SJSA1 (cell line): ENCODE data around the gene TMEM151A. TPM values are rescaled to one million over a fixed set of nuclear protein-coding genes. Genes with fewer than 3 reads are reported as not detected.

Experiments used
- DNase-seq, 2 experiments: peaks; one replicate each; pipeline ENCODE4 v3.0.0-alpha.2; 2015 to 2020; ENCODE audit warnings: low spot score in 2 of 2, low read depth in 1 of 2
- H3K27ac ChIP-seq: fragments of 250-450 bp; sonication (Bioruptor Pico); 2 replicates; pipeline ENCODE4 v1.5.1; 2020; ENCODE audit warnings: mild to moderate bottlenecking, moderate library complexity
- H3K27me3 ChIP-seq: fragments of 250-450 bp; sonication (Bioruptor Pico); replicated peaks from 2 replicates; pipeline ENCODE4 v1.5.1; 2020; ENCODE audit warnings: mild to moderate bottlenecking, moderate library complexity
- H3K36me3 ChIP-seq: fragments of 250-450 bp; sonication (Bioruptor Pico); 2 replicates; pipeline ENCODE4 v1.5.1; 2020; ENCODE audit warnings: mild to moderate bottlenecking
- H3K4me1 ChIP-seq: fragments of 250-450 bp; sonication (Bioruptor Pico); replicated peaks from 2 replicates; pipeline ENCODE4 v1.6.1; 2021; ENCODE audit warnings: mild to moderate bottlenecking
- H3K4me3 ChIP-seq: fragments of 250-450 bp; sonication (Bioruptor Pico); 2 replicates; pipeline ENCODE4 v1.5.1; 2020; ENCODE audit warnings: mild to moderate bottlenecking
- H3K9me3 ChIP-seq: fragments of 250-450 bp; sonication (Bioruptor Pico); replicated peaks from 2 replicates; pipeline ENCODE4 v1.5.1; 2020; ENCODE audit warnings: mild to moderate bottlenecking
- total RNA-seq: library from RNA; depleted of rRNA; stranded (reverse); fragments of >200 nt; shearing (Covaris generic); gene quantifications from 2 replicates; pipeline ENCODE4 v1.2.3, GENCODE V29; 2014

Gene TMEM151A
- total RNA-seq, 1 experiment from 2014 or later: 0.61 TPM

DNA sequence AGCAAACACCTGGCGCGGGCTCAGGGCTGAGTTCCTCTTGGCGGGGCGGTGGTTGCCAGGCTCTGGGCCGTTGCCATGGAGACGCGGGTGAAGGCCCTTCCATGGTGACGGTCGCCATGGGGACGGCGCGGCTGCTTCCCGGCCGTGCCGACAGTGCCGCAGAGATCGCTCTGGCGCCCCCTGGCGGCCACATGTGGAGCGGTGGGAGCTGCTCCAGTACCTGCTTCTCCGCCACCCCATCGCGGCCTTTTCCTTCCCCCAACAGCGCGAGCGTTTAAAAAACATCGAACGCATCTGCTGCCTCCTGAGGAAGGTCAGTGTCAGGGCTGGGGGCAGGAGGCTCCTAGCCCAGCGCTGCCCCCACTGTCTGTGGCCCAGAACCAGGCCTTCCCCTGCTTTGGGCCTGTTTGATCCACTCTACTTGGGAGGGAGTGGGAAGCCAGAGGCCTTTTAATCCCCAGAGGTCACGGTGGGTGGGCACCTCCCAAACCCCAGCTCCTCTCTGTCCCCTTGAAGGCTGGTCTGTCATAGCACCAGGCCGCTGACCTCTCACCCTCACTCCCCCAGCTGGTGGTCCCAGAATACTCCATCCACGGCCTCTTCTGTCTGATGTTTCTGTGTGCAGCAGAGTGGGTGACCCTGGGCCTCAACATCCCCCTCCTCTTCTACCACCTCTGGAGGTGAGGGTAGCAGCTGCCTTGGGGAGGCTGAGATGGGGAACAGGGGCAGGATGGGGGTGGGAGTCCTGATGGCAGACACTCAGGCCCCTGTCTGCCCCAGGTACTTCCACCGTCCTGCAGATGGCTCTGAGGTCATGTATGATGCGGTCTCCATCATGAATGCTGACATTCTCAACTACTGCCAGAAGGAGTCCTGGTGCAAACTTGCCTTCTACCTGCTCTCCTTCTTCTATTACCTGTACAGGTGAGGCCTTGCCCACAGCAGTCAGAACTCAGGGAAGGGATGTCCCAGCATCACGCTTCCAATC lies 8.9 kb upstream of the TMEM151A start:
- Histone ChIP-seq H3K36me3 (peaks cover 50% of the 10 kb centered on the region), H3K4me3 (no peak overlapping the region), H3K4me1 (peaks cover 27% of the 10 kb centered on the region), H3K9me3 (no peaks in the 10 kb centered on the region), H3K27ac (no peak overlapping the region), H3K27me3 (no peaks in the 10 kb centered on the region)
- peak; percentile 92 to 100 for DNase-seq

DNA sequence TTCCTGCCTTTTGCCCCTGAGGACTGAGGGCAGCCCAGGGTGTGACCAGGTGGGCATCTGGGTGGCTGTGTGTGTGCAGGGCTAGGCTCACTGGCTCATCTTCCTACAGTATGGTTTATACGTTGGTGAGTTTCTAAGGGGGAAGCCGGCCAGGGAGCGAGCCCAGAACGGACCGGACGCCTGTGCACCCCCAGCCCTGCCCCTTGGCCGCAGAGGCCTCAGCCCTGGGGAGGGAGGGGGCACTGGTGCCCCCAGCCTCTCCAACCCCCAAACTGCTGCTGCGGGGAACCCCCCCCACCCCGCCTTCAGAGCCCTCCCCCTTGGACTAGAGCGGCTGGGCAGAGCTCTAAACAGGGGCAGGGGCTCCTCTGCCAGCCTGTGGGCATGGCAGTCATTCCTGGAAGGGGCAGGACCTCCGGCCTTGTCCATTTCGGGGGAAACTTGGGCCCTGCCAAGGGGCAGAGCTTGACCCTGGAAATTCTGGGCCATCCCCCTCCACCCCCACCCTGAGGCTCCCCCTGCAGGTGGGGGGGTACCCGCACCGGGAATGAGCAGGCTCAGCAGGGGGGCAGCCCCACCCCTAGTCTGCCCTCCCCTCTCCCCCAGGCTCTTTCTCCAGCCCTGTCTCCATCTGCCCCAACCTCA lies 8.1 kb upstream of the TMEM151A start:
- no peak overlapping the region for H3K27ac ChIP-seq
- no peaks in the 10 kb centered on the region for H3K27me3 ChIP-seq
- peaks cover 29% of the 10 kb centered on the region for H3K4me1 ChIP-seq
- H3K9me3 ChIP-seq: no peaks in the 10 kb centered on the region
- H3K36me3 ChIP-seq: peaks cover 56% of the 10 kb centered on the region
- DNase-seq: no peak
- no peak overlapping the region for H3K4me3 ChIP-seq

DNA sequence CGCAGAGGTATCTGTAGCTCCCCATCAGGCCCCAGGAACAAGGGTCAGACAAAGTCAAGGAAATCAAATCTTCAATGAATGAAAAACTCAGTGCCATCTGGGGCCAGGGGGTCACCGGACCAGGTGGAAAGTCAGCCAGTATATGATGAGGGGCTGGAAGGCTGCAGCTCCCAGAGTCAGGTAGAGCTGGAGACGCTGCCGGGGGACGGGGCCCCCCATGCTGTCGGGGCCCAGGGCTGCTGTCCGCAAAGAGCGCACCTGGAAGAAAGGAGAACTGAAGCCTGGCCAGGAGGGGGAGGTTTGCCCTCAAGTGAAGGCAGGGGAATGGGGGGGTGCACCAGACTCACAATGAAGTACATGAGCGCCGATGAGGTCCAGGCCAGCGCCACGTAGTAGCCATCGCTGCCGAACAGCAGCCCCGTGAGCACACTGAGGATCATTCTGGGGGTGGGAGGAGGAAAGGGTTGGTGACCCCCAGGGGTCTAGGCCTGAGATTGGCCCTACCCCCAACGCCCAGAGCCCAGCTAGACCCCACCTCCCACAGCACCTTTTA lies 7.1 kb upstream of the TMEM151A start:
- peaks cover 32% of the 10 kb centered on the region for H3K4me1 ChIP-seq
- no peaks in the 10 kb centered on the region for H3K9me3 ChIP-seq
- no peak for DNase-seq
- H3K4me3 ChIP-seq: no peak overlapping the region
- H3K36me3 ChIP-seq: peaks cover 59% of the 10 kb centered on the region
- no peak overlapping the region for H3K27ac ChIP-seq
- H3K27me3 ChIP-seq: no peaks in the 10 kb centered on the region

DNA sequence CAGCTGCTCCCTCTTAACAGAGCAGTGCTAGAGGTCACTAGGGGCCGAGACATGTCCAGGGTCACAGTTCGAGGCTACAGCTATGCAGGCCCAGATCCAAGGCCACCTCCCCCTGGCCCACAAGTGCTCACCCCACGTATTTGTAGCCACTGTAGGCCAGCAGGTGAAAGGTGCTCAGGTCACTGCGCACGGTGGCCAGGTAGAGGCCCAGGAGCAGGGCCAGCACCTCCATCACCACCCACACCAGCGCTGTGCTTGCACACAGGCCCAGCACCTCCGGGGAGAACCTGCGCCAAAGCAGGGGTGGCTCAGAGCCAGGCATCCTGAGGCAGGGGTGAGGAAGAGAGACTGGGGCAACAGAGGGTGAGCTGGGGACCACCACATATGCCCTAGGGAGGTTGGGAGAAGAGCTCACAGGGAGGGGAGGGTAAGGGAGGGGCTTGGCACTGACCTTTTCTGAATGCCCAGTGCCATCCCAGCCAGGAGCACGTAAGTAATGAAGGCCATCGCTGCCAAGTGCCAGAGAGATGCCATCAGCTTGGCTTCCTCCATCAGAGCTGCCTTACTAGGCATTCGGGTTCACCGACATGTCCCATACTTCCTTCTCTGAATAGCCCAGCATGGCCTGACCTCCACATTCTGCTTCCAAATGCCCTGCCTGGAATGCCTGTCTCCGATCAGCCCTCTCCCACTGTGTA lies 6.3 kb upstream of the TMEM151A start:
- H3K36me3 ChIP-seq: peaks cover 53% of the 10 kb centered on the region
- no peak overlapping the region for H3K27ac ChIP-seq
- peaks cover under 1% of the 10 kb centered on the region for H3K27me3 ChIP-seq
- H3K4me1 ChIP-seq: peaks cover 37% of the 10 kb centered on the region
- H3K9me3 ChIP-seq: no peaks in the 10 kb centered on the region
- H3K4me3 ChIP-seq: no peak overlapping the region
- DNase-seq: no peak

DNA sequence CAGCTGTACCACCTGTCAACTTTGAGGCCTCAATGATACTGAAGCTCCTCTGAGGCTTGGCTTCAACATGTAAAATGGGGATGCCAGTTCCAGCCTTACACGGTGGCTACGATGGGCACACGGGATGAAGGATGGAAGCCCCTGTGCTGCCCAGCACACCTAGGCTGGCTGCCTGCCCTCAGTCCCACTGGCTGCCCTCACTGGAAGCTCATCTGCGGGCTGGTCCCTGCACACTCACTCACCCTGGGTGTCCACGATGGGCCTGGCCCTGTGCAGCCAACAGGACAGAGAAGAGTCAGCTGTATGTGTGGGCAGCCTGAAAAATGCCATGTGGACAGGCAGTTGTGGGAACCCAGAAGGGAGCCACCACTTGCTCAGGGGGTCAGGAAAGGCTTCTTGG lies 5.0 kb upstream of the TMEM151A start:
- no peak overlapping the region for H3K4me3 ChIP-seq
- no peak overlapping the region for H3K27ac ChIP-seq
- 0 out of 2 replicates have a peak, but pooled peaks cover 2% of the 10 kb centered on the region for H3K9me3 ChIP-seq
- DNase-seq: no peak
- H3K4me1 ChIP-seq: peaks cover 26% of the 10 kb centered on the region
- peaks cover 12% of the 10 kb centered on the region for H3K27me3 ChIP-seq
- peaks cover 53% of the 10 kb centered on the region for H3K36me3 ChIP-seq

DNA sequence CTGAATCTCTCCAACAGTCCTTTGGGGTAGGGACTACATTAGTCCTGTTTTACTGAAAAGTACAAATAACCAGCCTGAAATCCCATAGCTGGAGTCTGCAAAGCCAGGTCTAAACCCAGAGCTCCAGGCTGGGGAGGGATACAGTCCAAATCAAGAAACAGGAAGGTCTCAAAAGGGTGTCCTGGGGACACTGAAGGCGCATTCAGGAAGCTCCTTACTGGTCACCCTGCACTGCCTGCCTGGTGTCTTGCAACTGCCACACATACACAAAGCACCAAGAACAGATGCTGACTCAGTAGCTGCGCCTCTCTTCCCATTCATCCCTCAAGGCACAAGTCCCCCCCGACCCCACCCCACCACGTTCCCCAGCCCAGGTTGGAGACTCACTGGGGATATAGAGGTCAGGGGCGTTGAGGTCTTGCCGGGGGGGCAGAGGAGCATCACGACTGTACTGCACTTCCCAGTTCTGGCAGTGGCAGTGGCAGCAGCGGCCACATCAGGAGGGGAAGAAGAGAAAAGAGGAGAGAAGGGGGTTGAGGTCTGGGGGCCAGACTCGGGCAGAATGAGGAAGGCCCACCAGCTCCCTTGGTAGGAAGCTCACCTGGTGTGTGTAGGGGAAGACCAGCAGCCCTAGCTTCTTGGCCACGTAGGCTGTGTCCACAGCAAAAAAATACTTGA lies 4.3 kb upstream of the TMEM151A start:
- Histone ChIP-seq H3K4me1 (peaks cover 33% of the 10 kb centered on the region), H3K27ac (no peak overlapping the region), H3K9me3 (0 out of 2 replicates have a peak, but pooled peaks cover 2% of the 10 kb centered on the region), H3K36me3 (peaks cover 53% of the 10 kb centered on the region), H3K27me3 (peaks cover 19% of the 10 kb centered on the region), H3K4me3 (peak overlapping the region; percentile 77; the same call in 1 of the 2 replicates)
- DNase-seq: no peak

DNA sequence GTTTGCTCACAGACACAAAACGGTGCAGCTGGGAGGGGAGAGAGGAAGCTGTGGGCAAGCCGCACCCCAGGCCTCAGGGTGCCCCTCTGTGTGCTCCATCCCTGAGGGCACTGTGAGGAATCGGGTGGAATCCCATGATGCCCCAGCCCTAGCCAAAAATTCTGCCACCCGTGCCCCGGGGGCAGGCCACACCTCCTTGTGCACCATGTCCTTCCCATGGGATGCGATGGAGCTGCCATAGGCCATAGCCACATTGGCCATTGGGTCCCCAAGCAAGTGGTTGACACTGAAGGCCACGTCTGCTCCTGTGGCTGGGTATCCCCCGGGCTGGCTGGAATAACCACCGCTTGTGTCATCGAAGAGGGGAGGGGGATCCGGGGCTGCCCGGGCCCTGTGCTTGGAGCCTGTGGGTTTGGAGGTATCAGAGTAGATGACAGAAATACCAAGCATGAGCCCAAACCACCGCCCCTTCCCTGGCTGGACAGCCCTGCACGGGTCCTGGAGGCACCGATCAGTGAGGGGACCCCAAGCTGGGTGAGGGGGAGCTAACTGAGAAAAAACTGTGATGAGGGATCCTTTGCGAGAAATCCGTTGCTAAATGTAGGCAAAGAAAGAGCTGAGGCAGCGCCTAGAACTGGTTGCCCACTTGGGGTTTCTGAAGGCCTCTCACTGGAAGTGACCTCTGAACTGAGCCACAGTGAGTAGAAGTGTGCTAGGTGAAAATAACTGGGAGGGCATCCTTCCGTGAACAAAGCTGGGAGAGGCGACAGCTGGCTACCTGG lies 3.6 kb upstream of the TMEM151A start:
- Histone ChIP-seq H3K27me3 (peaks cover 26% of the 10 kb centered on the region), H3K4me3 (peak overlapping the region; percentile 77), H3K9me3 (0 out of 2 replicates have a peak, but pooled peaks cover 2% of the 10 kb centered on the region), H3K27ac (peak overlapping the region; percentile 76), H3K36me3 (peaks cover 47% of the 10 kb centered on the region), H3K4me1 (peaks cover 28% of the 10 kb centered on the region)
- DNase-seq: peak in 1 of 2 experiments; percentile 55

DNA sequence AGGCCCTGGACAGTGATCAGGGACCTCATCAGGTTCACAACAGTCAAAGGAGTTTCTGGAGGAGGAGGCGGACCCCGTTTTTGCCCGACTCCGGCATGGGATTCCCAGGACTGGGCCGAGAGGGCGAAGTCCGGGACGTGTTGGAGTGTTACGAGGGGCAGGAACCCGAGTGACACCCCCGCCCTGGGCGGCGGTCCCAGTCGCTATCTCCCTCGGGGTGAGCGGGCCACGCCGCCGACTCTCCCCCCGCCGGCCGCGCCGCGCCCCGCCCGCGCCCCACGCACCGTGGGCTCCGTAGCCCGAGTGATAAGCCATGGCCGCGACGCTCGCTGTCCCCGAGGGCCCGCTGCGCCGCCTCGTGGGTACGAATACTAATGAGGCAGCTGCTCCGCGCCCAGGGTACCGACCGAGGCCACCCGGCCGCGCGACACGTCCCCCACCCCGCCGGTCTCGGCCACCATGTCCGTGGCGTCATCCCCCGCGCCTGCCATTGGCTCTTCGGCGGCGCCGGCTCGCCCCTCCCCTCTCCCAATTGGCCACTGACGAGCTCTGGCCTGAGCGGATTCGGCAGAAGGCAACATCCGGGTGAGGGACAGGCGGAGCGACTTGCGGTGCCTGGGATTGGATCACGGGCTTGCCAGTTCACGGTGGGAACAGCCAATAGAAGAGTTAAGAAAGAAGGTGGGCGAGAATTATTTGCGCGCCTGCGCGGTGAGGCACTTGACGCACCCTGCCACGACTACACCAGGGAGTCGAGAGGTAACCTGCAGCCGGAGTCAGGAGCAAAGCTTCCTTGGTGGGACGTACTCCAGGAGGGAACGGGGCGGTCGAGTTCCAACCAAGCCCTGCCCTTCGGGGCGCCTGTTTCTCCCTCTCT lies 2.8 kb upstream of the TMEM151A start, which contains the start of gene YIF1A:
YIF1A (minus strand) TSS at position 473 of the 877 bp plus-strand sequence; CDS start at position 315, 158 bp downstream.
- peaks cover 43% of the 10 kb centered on the region for H3K36me3 ChIP-seq
- H3K27ac ChIP-seq: peak within 1 kb of the TSS; percentile 76
- H3K4me1 ChIP-seq: peaks cover 28% of the 10 kb centered on the region
- 0 out of 2 replicates have a peak, but pooled peaks cover 2% of the 10 kb centered on the region for H3K9me3 ChIP-seq
- DNase-seq: peak; percentile 100
- H3K4me3 ChIP-seq: peak within 1 kb of the TSS; percentile 77
- peaks cover 34% of the 10 kb centered on the region for H3K27me3 ChIP-seq

DNA sequence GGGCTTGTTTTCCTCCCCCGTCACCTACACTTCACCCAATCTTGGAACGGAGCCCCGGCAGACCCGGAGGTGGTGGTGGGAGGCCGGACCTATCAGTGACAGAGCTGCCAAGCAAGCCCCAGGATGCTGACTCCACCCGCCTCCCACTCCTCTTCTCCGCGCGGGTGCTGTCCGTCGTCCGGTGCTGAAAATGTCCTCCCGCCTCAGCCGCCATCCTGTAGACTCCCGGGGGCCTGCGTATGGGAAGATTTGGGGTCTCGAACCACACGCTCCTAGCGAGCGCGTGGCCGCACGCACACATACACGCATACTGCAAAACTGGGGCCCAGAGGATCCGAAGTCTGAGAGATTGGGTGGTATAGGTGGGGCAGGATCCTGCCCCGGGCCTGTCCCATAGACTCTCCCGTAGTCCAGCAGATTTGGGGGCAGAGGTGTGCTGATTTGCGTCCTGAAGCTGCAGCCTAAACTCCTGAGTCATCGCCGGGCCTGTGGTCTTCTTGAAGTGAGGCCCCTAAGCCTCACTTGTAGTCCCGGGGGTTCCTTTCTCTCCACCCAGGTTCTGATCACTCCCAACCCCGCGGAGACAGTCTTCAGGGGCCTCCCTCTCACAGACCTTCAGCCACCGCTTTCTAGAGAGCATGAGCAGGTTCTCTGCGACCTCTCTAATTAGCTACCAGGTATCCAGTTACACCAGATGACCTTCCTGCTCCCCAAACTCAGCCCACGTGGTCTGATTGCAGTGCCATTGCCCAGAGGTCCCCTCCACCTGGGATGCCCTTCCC lies 2.0 kb upstream of the TMEM151A start:
- Histone ChIP-seq H3K4me3 (peak overlapping the region; percentile 77), H3K27ac (peak overlapping the region; percentile 61), H3K36me3 (peaks cover 35% of the 10 kb centered on the region), H3K9me3 (0 out of 2 replicates have a peak, but pooled peaks cover 2% of the 10 kb centered on the region), H3K27me3 (peaks cover 37% of the 10 kb centered on the region), H3K4me1 (peaks cover 28% of the 10 kb centered on the region)
- DNase-seq: no peak

DNA sequence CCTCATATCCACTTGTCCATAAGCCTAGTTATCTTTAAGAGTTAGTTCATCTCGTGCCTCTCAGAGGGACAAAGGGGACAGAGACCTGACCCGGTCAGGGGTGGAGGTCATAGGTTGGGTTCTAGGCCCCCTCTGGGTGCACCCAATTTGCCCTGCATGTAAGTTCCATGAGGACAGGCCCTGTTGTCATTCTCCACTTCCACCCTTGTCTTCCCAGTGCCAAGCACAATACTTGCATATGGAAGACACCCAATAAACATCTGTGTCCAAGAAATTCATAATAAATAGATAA lies 1.4 kb upstream of the TMEM151A start:
- Histone ChIP-seq H3K4me3 (no peak overlapping the region), H3K27me3 (peaks cover 37% of the 10 kb centered on the region), H3K36me3 (peaks cover 30% of the 10 kb centered on the region), H3K9me3 (0 out of 2 replicates have a peak, but pooled peaks cover 2% of the 10 kb centered on the region), H3K4me1 (peaks cover 28% of the 10 kb centered on the region), H3K27ac (no peak overlapping the region)
- DNase-seq: no peak

DNA sequence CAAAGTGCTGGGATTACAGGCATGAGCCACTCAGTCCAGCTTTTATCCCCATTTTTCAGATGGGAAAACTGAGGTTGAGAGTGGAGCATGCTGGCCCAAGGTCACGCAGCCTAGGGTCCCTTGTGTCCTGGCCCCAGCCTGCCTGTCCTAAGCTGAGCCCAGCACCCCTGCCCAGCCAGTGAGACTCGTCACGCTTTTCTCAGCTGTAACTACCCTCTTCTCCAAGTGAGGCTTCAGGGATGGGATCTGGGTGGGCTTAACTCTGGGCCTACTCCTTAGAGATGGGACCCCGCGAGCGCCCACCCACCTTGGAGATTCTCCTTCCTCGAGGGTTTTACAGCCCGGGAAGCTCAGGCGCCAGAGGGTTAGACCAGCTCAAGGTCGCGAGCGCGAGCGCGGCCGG lies 390 bp upstream of the TMEM151A start:
- Histone ChIP-seq H3K27ac (no peak overlapping the region), H3K4me1 (peaks cover 28% of the 10 kb centered on the region), H3K36me3 (peaks cover 21% of the 10 kb centered on the region), H3K9me3 (0 out of 2 replicates have a peak, but pooled peaks cover 2% of the 10 kb centered on the region), H3K27me3 (peaks cover 40% of the 10 kb centered on the region), H3K4me3 (no peak overlapping the region)
- DNase-seq: no peak
